ENCODE results near the gene CRYZL1.

CRYZL1 gene

GRCh38 chr21:33572350-33572749, 69.2 kb downstream of the CRYZL1 start:
- TF ChIP-seq CTCF (conservative IDR thresholded peaks at IDR 0.05; ENCODE audit: low read depth): no peak
- DNase-seq (ENCODE audit: low spot score): no peak
- no peak overlapping the region for H3K27ac ChIP-seq
- ChIA-PET POLR2A (ENCODE audit: low non-redundant PET) (no interaction called here), CTCF (no interaction called here)

GRCh38 chr21:33569991-33570390, 71.5 kb downstream of the CRYZL1 start:
- POLR2A ChIA-PET (ENCODE audit: low non-redundant PET): no interaction called here
- peak overlapping the region; percentile 28; the same call in 1 of the 2 replicates for H3K27ac ChIP-seq
- CTCF ChIA-PET: no interaction called here

GRCh38 chr21:33568448-33568847, 73.1 kb downstream of the CRYZL1 start:
- POLR2A ChIA-PET (ENCODE audit: low non-redundant PET): no interaction called here

More at GRCh38 chr21:33569991-33570390, 71.5 kb downstream of the CRYZL1 start:
- DNase-seq (ENCODE audit: low spot score): no peak
- no peak for TF ChIP-seq CTCF (conservative IDR thresholded peaks at IDR 0.05; ENCODE audit: low read depth)

GRCh38 chr21:33567914-33568313, 73.6 kb downstream of the CRYZL1 start:
- POLR2A ChIA-PET (ENCODE audit: low non-redundant PET): no interaction called here
- no peak for DNase-seq (ENCODE audit: low spot score)
- H3K27ac ChIP-seq: peak overlapping the region; percentile 44
- TF ChIP-seq CTCF (conservative IDR thresholded peaks at IDR 0.05; ENCODE audit: low read depth): no peak
- CTCF ChIA-PET: no interaction called here

More at GRCh38 chr21:33568448-33568847, 73.1 kb downstream of the CRYZL1 start:
- DNase-seq (ENCODE audit: low spot score): no peak
- peak overlapping the region; percentile 44 for H3K27ac ChIP-seq
- CTCF ChIA-PET: no interaction called here
- TF ChIP-seq CTCF (conservative IDR thresholded peaks at IDR 0.05; ENCODE audit: low read depth): no peak

- CTCF ChIA-PET: no interaction called here
- no peak overlapping the region for H3K27ac ChIP-seq
- POLR2A ChIA-PET (ENCODE audit: low non-redundant PET): no interaction called here
- no peak for DNase-seq (ENCODE audit: low spot score)
- TF ChIP-seq CTCF (conservative IDR thresholded peaks at IDR 0.05; ENCODE audit: low read depth): no peak
Measured at GRCh38 chr21:33566514-33566913, 75.0 kb downstream of the CRYZL1 start.

- no peak overlapping the region for H3K27ac ChIP-seq
- ChIA-PET CTCF (no interaction called here), POLR2A (ENCODE audit: low non-redundant PET) (no interaction called here)
- no peak for DNase-seq (ENCODE audit: low spot score)
- TF ChIP-seq CTCF (conservative IDR thresholded peaks at IDR 0.05; ENCODE audit: low read depth): no peak
Measured at GRCh38 chr21:33562389-33562788, 79.2 kb downstream of the CRYZL1 start.

GRCh38 chr21:33561373-33561772, 80.2 kb downstream of the CRYZL1 start:
- H3K27ac ChIP-seq: no peak overlapping the region
- CTCF ChIA-PET: interaction anchor here (0.6 to 0.7 kb wide), 2 partner anchors 17 to 1444 kb away, joined by 3 to 4 read pairs; no protein-coding TSS in a partner anchor
- no peak for TF ChIP-seq CTCF (conservative IDR thresholded peaks at IDR 0.05; ENCODE audit: low read depth)
- POLR2A ChIA-PET (ENCODE audit: low non-redundant PET): no interaction called here
- no peak for DNase-seq (ENCODE audit: low spot score)

Data from RWPE1 (cell line).